SU-DHL-6 (cell line): ENCODE measurements around the gene CASK.

Experiments
- CTCF ChIP-seq: fragments of 200-600 bp; sonication (generic); IDR thresholded peaks from one replicate; pipeline ENCODE4 v1.5.1; 2017; ENCODE audit warnings: antibody characterized with exemption, mild to moderate bottlenecking, low read length, moderate library complexity; ENCODE audit not compliant: insufficient read depth, poor library complexity, severe bottlenecking
- EZH2phosphoT487 ChIP-seq: fragments of 200-600 bp; sonication (generic), shearing (Covaris generic); conservative IDR thresholded peaks from 2 replicates; pipeline ENCODE4 v1.6.1; 2018; ENCODE audit warnings: mild to moderate bottlenecking, antibody characterized with exemption, low read length, moderate library complexity, mixed read lengths

GRCh38 chrX:41887691-41888090 is 35.7 kb downstream of the CASK start:
- no peak for TF ChIP-seq CTCF
- no peak for TF ChIP-seq EZH2phosphoT487
